Hepatocyte (in vitro differentiated cells): ENCODE data around the gene GALNT5.

Experiments
- CTCF ChIP-seq: fragments of 200-600 bp; sonication (generic); IDR thresholded peaks from 2 replicates; pipeline ENCODE4 v1.5.1; 2016; ENCODE audit warnings: antibody characterized with exemption, mild to moderate bottlenecking; ENCODE audit not compliant: poor library complexity
- EZH2phosphoT487 ChIP-seq: fragments of 200-600 bp; sonication (generic); IDR thresholded peaks from one replicate; pipeline ENCODE4 v1.6.1; 2018; ENCODE audit warnings: antibody characterized with exemption, mild to moderate bottlenecking, low read depth, moderate library complexity; ENCODE audit not compliant: unreplicated experiment, severe bottlenecking

GRCh38 chr2:157217409-157217808 is 40.1 kb upstream of the GALNT5 start:
- TF ChIP-seq CTCF (no peak), EZH2phosphoT487 (no peak)
